Loucy (cell line): ENCODE measurements around the gene CLEC1A.

Experiments
- CTCF ChIP-seq: fragments of 200-600 bp; sonication (generic); conservative IDR thresholded peaks from 2 replicates; pipeline ENCODE4 v1.5.1; 2014; ENCODE audit warnings: mild to moderate bottlenecking, antibody characterized with exemption, low read length
- EZH2phosphoT487 ChIP-seq: fragments of 200-600 bp; IDR thresholded peaks from 2 replicates; pipeline ENCODE4 v1.6.1; 2018; ENCODE audit warnings: antibody characterized with exemption, mild to moderate bottlenecking, moderate library complexity, borderline replicate concordance

GRCh38 chr12:10033783-10034545 lies 64.8 kb downstream of the CLEC1A start:
- TF ChIP-seq CTCF (peak; percentile 64), EZH2phosphoT487 (no peak)
